Astrocyte (in vitro differentiated cells and primary cell): ENCODE measurements around the gene MSANTD3. TPM values are rescaled to one million over a fixed set of nuclear protein-coding genes. Genes with fewer than 3 reads are reported as not detected.

Experiments used
- DNase-seq: peaks from one replicate; pipeline ENCODE4 v3.0.0-alpha.2; 2010; ENCODE audit warnings: low read depth
- FAIRE-seq: peaks from 2 replicates; lab custom pipeline; 2011; peaks lifted over from hg19 to GRCh38; lab: Jason Lieb, UNC
- H2AFZ ChIP-seq: 2 replicates; pipeline ENCODE4 v1.6.0; 2012; ENCODE audit warnings: low read depth, low read length, inconsistent platforms
- H3K27ac ChIP-seq: 2 replicates; pipeline ENCODE4 v1.5.1; 2011; ENCODE audit warnings: low read depth, low read length, inconsistent platforms
- H3K27me3 ChIP-seq: 2 replicates; pipeline ENCODE4 v1.6.0; 2011; ENCODE audit warnings: low read length, inconsistent platforms; ENCODE audit not compliant: insufficient read depth
- H3K36me3 ChIP-seq: 2 replicates; pipeline ENCODE4 v1.5.1; 2011; ENCODE audit warnings: low read length, inconsistent platforms; ENCODE audit not compliant: insufficient read depth
- H3K4me1 ChIP-seq: 2 replicates; pipeline ENCODE4 v1.5.1; 2011; ENCODE audit warnings: low read length, inconsistent platforms; ENCODE audit not compliant: insufficient read depth
- H3K4me2 ChIP-seq: 2 replicates; pipeline ENCODE4 v1.6.0; 2012; ENCODE audit warnings: low read length, inconsistent platforms
- H3K4me3 ChIP-seq: 2 replicates; pipeline ENCODE4 v1.5.1; 2011; ENCODE audit warnings: low read depth, mild to moderate bottlenecking, low read length, inconsistent platforms; ENCODE audit not compliant: insufficient read depth
- H3K79me2 ChIP-seq: 2 replicates; pipeline ENCODE4 v1.6.0; 2012; ENCODE audit warnings: mild to moderate bottlenecking, low read length, inconsistent platforms; ENCODE audit not compliant: insufficient read depth
- H3K9ac ChIP-seq: 2 replicates; pipeline ENCODE4 v1.6.0; 2012; ENCODE audit warnings: mild to moderate bottlenecking, low read length, inconsistent platforms
- H3K9me3 ChIP-seq: 2 replicates; pipeline ENCODE4 v1.5.1; 2012; ENCODE audit warnings: low read depth, mild to moderate bottlenecking, low read length, inconsistent platforms; ENCODE audit not compliant: insufficient read depth
- H4K20me1 ChIP-seq: 2 replicates; pipeline ENCODE4 v1.6.0; 2012; ENCODE audit warnings: low read length, inconsistent platforms; ENCODE audit not compliant: insufficient read depth
- H3K27ac Mint-ChIP-seq: one replicate; pipeline ENCODE4 v1.8.0; 2021; ENCODE audit warnings: mild to moderate bottlenecking, mixed read lengths; ENCODE audit not compliant: unreplicated experiment
- H3K27me3 Mint-ChIP-seq: one replicate; pipeline ENCODE4 v1.8.0; 2021; ENCODE audit warnings: low read depth, mixed read lengths; ENCODE audit not compliant: unreplicated experiment
- H3K36me3 Mint-ChIP-seq: one replicate; pipeline ENCODE4 v1.8.0; 2021; ENCODE audit warnings: low read depth, mixed read lengths; ENCODE audit not compliant: unreplicated experiment
- H3K4me1 Mint-ChIP-seq: one replicate; pipeline ENCODE4 v1.8.0; 2021; ENCODE audit warnings: low read depth, mixed read lengths; ENCODE audit not compliant: unreplicated experiment
- H3K4me3 Mint-ChIP-seq: one replicate; pipeline ENCODE4 v1.8.0; 2021; ENCODE audit warnings: mild to moderate bottlenecking, moderate library complexity, mixed read lengths; ENCODE audit not compliant: unreplicated experiment
- H3K9me3 Mint-ChIP-seq: one replicate; pipeline ENCODE4 v1.8.0; 2021; ENCODE audit warnings: mild to moderate bottlenecking, mixed read lengths; ENCODE audit not compliant: unreplicated experiment
- CTCF ChIP-seq: IDR thresholded peaks from 2 replicates; pipeline ENCODE4 v1.5.1; 2011; ENCODE audit warnings: low read depth, mild to moderate bottlenecking, inconsistent platforms, low read length, moderate library complexity; ENCODE audit not compliant: insufficient read depth
- EZH2 ChIP-seq: IDR thresholded peaks from 2 replicates; pipeline ENCODE4 v1.6.1; 2012; ENCODE audit warnings: mild to moderate bottlenecking, low read length, inconsistent platforms; ENCODE audit not compliant: insufficient read depth
- total RNA-seq: library from RNA; stranded (reverse); gene quantifications from 2 replicates; pipeline ENCODE4 v1.2.1, GENCODE V29; 2021

MSANTD3 gene
- total RNA-seq, 1 donor from 2014 or later: 76.0 TPM

GRCh38 chr9:100445161-100445902, 18.4 kb downstream of the MSANTD3 start:
- H4K20me1 ChIP-seq: peaks cover 87% of the 10 kb centered on the region
- no peaks in the 10 kb centered on the region for H3K27me3 Mint-ChIP-seq
- H3K4me2 ChIP-seq: no peak overlapping the region
- H3K4me3 ChIP-seq: no peak overlapping the region
- H3K4me3 Mint-ChIP-seq: no peak overlapping the region
- no peak overlapping the region for H3K27ac ChIP-seq
- no peak overlapping the region for H3K9ac ChIP-seq
- DNase-seq (no peak), FAIRE-seq (no peak)
- H3K27ac Mint-ChIP-seq: no peak overlapping the region
- H3K79me2 ChIP-seq: peaks cover 99% of the 10 kb centered on the region
- H3K36me3 Mint-ChIP-seq: peaks cover 20% of the 10 kb centered on the region
- no peaks in the 10 kb centered on the region for H3K27me3 ChIP-seq
- no peak overlapping the region for H2AFZ ChIP-seq
- TF ChIP-seq CTCF (no peak), EZH2 (no peak)
- H3K9me3 Mint-ChIP-seq: no peaks in the 10 kb centered on the region
- H3K36me3 ChIP-seq: peaks cover 34% of the 10 kb centered on the region
- peaks cover 12% of the 10 kb centered on the region for H3K4me1 Mint-ChIP-seq
- H3K9me3 ChIP-seq: no peaks in the 10 kb centered on the region
- H3K4me1 ChIP-seq: no peaks in the 10 kb centered on the region

- no peaks in the 10 kb centered on the region for H3K9me3 ChIP-seq
- Mint-ChIP-seq H3K4me3 (no peak overlapping the region), H3K9me3 (no peaks in the 10 kb centered on the region), H3K4me1 (peaks cover 12% of the 10 kb centered on the region), H3K27ac (no peak overlapping the region), H3K27me3 (no peaks in the 10 kb centered on the region), H3K36me3 (peaks cover 23% of the 10 kb centered on the region)
- no peaks in the 10 kb centered on the region for H3K27me3 ChIP-seq
- H3K4me2 ChIP-seq: no peak overlapping the region
- no peak overlapping the region for H3K4me3 ChIP-seq
- H3K9ac ChIP-seq: no peak overlapping the region
- TF ChIP-seq EZH2: no peak
- TF ChIP-seq CTCF: no peak
- peaks cover 98% of the 10 kb centered on the region for H3K79me2 ChIP-seq
- DNase-seq (no peak), FAIRE-seq (no peak)
- H3K4me1 ChIP-seq: no peaks in the 10 kb centered on the region
- H2AFZ ChIP-seq: no peak overlapping the region
- H4K20me1 ChIP-seq: peaks cover 90% of the 10 kb centered on the region
- H3K36me3 ChIP-seq: peaks cover 40% of the 10 kb centered on the region
- H3K27ac ChIP-seq: no peak overlapping the region
These were observed 19.1 kb downstream of the MSANTD3 start for GRCh38 chr9:100445903-100446549.

- FAIRE-seq: no peak
- DNase-seq: no peak
- Mint-ChIP-seq H3K27ac (no peak overlapping the region), H3K36me3 (peaks cover 30% of the 10 kb centered on the region), H3K4me3 (no peak overlapping the region), H3K4me1 (peaks cover 12% of the 10 kb centered on the region), H3K9me3 (no peaks in the 10 kb centered on the region), H3K27me3 (no peaks in the 10 kb centered on the region)
- no peak overlapping the region for H2AFZ ChIP-seq
- no peaks in the 10 kb centered on the region for H3K27me3 ChIP-seq
- H3K4me3 ChIP-seq: no peak overlapping the region
- TF ChIP-seq CTCF (no peak), EZH2 (no peak)
- no peak overlapping the region for H3K9ac ChIP-seq
- no peaks in the 10 kb centered on the region for H3K4me1 ChIP-seq
- H3K36me3 ChIP-seq: peaks cover 47% of the 10 kb centered on the region
- H4K20me1 ChIP-seq: peaks cover 88% of the 10 kb centered on the region
- no peak overlapping the region for H3K27ac ChIP-seq
- no peak overlapping the region for H3K4me2 ChIP-seq
- no peaks in the 10 kb centered on the region for H3K9me3 ChIP-seq
- H3K79me2 ChIP-seq: peaks cover 98% of the 10 kb centered on the region
These were observed 20.1 kb downstream of the MSANTD3 start for GRCh38 chr9:100447041-100447440.
